GM11168 (cell line): ENCODE results near the gene MAP3K14.

ENCODE experiments used
- in situ Hi-C: fragments of 300-500 bp; cut with MboI; formaldehyde crosslinking; loops from one replicate; pipeline ENCODE4 v1.12.0; 2022; ENCODE audit warnings: low sequenced_read_pairs; ENCODE audit not compliant: unreplicated experiment

The MAP3K14 gene

DNA sequence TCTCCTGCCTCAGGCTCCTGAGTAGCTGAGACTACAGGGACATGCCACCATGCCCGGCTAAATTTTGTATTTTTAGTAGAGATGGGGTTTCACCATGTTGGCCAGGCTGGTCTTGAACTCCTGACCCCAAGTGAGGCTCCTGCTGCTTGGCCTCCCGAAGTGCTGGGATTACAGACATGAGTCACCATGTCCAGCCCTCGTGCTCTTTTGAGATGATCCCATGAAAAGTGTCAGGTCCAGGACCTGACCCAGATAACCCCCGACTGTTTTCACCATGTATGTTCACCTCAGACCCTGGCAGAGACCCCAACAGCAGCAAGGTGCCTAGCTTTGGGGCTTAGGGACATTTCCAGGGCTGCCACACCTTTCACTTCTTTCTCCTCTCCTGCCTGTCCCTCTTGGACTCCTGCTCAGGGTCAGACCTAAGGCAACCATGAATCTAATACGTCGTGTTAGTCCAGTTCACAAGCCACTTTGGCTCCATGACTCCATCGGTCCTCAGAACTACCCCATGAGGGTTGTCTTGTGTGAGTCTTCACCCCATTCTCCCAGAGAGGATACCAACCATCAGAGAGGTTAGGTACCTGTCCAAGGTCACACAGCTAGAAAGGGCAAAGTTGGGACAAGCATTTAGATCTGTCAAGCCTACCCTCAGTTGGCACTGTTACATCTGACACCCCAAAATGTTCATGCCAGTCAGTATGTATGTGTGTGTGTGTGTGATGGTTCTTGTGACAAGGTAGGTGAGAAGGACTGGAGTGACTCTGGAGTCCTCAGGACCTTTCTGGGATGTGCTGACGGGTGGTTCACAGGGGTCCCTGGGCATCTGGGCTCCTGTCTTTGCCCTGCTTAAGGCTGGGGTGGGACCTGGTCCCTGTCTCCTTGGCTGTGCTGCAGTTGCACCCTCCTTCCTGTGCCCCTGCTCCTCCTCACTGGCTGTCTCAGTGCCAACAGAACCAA lies 23.1 kb upstream of the MAP3K14 start:
- in situ Hi-C loops, result no loop called here

- in situ Hi-C loops, result no loop called here
These were observed 22.2 kb upstream of the MAP3K14 start for GRCh38 chr17:45338996-45339535.

- in situ Hi-C loops, result no loop called here
These were observed 21.4 kb upstream of the MAP3K14 start for GRCh38 chr17:45338023-45338781.

GRCh38 chr17:45336390-45337182 lies 19.8 kb upstream of the MAP3K14 start:
- in situ Hi-C loops, result no loop called here

DNA sequence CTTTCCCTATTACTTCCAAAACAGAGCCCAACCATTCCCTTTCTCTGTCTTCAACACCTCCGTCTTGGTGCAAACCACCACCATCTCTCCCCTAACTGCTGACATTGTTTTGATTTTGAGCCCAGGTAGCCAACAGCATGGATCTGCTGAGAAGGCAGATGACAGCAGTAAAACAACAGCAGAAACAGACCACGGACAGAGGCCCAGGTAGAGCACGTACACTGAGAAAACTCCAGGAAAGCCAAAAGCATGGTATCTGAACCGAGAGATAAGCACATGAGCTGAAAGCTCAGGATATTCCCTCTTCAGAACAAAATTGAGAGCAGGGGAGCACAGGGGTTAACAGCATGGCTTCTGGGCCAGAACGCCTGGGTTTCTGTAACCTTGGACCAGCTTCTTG lies 18.9 kb upstream of the MAP3K14 start:
- in situ Hi-C loops, result no loop called here

DNA sequence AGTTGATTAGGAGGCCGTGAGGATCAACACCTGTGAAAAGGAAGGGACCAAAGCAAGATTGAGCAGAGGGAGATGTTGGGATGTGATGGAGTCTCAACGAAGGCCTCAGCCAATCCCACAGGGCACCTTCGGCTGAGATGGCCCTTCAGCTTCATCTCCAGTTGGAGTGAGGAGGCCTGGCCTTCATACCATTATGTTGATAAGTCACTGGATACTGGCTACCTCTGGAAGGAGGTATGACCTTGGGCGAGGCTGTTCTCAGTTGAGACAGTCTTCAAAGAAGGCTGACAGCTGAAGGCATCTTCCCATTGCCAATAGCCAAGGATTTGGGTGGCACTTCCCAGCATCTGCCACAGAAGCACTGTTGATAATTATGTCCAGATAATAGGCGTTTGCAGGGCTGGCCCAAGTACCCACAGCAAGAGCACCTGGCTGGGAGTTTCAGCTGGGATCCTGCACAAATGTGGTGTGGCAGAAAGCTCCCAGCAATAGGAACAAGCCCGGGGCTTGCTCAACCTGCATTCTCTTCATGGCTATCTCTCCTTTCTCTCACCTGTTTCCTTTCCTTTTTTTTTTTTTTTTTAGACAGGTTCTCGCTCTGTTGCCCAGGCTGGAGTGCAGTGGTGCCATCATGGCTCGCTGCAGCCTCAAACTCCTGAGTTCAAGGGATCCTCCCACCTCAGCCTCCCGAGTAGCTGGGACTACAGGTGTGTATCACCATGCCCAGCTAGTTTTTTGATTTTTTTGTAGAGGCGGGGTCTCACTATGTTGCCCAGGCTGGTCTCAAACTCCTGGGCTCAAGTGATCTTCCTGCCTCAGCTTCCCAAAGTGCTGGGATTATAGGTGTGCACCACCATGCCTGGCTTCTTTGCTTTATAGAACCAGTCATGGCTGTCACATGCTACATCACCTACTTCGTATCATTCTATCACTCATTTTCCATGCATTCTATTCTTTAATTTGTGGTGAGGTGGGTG lies 18.2 kb upstream of the MAP3K14 start:
- in situ Hi-C loops, result no loop called here

DNA sequence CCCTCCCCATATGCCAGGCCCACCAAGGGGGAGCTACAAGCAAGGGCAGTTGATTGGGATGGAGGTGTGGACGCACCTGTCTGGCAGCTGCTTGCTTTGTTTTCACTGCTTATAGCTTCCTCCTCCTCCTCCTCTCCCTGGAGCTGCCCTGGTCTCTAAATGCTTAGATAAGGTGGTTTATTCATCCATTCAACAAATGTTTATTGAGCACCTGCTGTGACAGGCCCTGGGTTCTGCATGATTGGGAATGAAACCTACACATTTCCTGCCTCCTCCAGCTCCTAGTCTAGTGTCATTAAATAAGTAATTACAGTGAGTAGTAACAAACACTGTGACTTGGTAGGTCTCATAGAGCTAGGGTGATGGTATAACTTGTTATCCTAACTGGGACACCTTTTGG lies 17.4 kb upstream of the MAP3K14 start:
- in situ Hi-C loops, result no loop called here

- in situ Hi-C loops, result no loop called here
These were observed 16.9 kb upstream of the MAP3K14 start for GRCh38 chr17:45333702-45334092.

- in situ Hi-C loops, result no loop called here
These were observed 16.3 kb upstream of the MAP3K14 start for GRCh38 chr17:45332989-45333701.

DNA sequence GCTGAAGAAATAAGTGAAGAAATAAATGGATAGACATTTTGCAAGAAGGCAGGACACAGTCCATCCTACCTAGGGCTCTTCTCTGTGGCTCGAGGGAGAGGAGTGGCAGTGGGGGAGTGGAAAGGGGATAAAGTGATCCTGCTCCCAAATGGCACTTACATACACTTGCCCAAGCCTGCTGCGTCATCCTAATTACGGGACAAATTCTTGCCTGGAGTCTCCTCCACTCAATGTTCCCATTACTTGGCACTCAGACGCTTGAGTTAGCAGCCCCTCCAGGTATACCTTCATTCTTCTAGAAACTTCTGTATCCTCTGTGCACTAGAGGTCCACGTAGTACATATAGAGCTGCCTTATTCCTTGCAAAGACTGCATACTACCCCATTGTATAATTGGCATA lies 15.7 kb upstream of the MAP3K14 start:
- in situ Hi-C loops, result no loop called here

- in situ Hi-C loops, result no loop called here
These were observed 9.8 kb upstream of the MAP3K14 start for GRCh38 chr17:45326626-45327025.

- in situ Hi-C loops, result no loop called here
These were observed 9.0 kb upstream of the MAP3K14 start for GRCh38 chr17:45325810-45326209.

- in situ Hi-C loops, result no loop called here
These were observed 7.5 kb upstream of the MAP3K14 start for GRCh38 chr17:45324336-45324735.

DNA sequence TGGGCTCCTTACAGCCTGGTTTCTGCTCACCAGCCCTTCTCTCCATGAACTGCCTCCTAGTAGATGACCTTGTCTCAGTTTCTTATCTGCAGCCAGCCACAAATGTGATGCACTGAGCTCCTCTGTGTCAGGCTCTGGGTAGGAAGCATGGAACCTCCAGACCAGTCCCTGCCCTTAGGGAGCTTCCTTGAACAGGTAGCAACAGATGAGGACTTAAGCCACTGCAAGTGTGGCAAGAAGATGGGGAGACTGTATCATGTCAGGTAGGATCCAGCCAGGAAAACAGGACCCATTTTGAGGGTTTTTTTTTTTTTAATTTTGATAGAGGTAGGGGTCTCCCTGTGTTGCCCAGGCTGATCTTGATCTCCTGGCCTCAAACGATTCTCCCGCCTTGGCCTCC lies 5.3 kb upstream of the MAP3K14 start:
- in situ Hi-C loops, result no loop called here

DNA sequence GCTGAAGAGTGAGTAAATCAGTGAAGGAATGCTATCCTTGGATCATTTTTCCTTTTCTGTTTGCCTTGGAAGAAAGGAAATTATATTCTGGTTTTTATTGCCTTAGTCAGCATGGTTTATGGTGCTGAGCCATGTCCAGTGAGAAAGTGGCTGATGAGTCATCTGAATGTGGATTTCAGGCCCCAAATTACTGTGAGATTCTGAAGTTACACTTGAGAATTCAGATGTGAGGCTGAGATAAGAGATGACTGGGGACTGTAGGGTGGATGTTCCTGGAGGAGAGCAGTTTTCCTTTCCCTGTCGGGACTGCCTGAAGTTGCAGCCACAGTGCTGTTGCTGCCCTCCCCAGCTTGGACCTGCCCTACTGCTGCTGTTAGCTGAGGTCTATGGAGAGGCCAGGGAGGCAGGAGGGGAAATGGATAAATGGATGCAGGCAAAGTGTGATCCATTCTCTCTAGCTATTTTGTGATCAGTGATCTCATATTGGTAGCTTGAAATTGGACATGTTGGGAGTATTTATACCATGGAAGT lies 4.2 kb upstream of the MAP3K14 start:
- in situ Hi-C loops, result no loop called here

GRCh38 chr17:45320349-45320930 lies 3.6 kb upstream of the MAP3K14 start:
- in situ Hi-C loops, result no loop called here

DNA sequence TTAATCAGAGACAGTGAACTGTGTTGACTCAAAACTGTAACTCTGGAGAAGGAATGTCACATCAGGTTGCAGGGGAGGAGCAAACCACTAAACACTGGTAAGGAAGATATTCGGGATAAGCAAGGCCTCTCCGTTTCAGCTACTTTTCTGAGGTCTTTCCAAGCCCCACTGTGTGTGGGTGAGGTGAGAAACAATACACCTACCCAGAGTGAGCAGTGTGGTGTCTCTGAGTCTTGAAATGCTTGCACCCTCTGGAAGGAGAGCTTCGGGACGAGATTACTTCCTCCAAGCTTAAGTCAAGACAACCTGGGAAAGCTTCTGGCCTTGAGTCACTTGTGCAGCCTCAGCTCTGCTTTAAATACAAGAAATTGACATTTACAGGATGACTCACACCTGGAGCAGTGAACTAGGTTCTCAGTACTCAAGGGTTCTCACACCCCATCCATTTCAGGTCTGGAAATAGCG lies 2.5 kb upstream of the MAP3K14 start:
- in situ Hi-C loops, result no loop called here
